ENCODE data around the gene CHAT.

GRCh38 chr10:49647554-49647953, 33.7 kb downstream of the CHAT start:
- TF ChIP-seq CTCF (IDR thresholded peaks at IDR 0.05) (no peak), POLR2A (IDR thresholded peaks at IDR 0.05) (no peak)

All from right lobe of liver (tissue), 4 donors.